HEK293T (cell line): ENCODE data around the gene EPHA2.

Experiments
- ARNT ChIP-seq: fragments of 450-650 bp; IDR thresholded peaks from 2 replicates; pipeline ENCODE4 v1.6.1; 2017; ENCODE audit warnings: mild to moderate bottlenecking
- BHLHE40 ChIP-seq: fragments of 450-650 bp; IDR thresholded peaks from 2 replicates; pipeline ENCODE4 v1.6.1; 2016; ENCODE audit warnings: mild to moderate bottlenecking, moderate library complexity, borderline replicate concordance
- ELF4 ChIP-seq: fragments of 450-650 bp; IDR thresholded peaks from 2 replicates; pipeline ENCODE4 v1.6.1; 2017; ENCODE audit warnings: antibody characterized with exemption
- FOXA1 ChIP-seq: fragments of 450-650 bp; IDR thresholded peaks from 2 replicates; pipeline ENCODE4 v1.6.1; 2016; ENCODE audit warnings: mild to moderate bottlenecking
- FOXK2 ChIP-seq: fragments of 450-650 bp; IDR thresholded peaks from 2 replicates; pipeline ENCODE4 v1.6.1; 2016; ENCODE audit warnings: mild to moderate bottlenecking
- FOXM1 ChIP-seq: fragments of 450-650 bp; IDR thresholded peaks from 2 replicates; pipeline ENCODE4 v1.6.1; 2017; ENCODE audit warnings: mild to moderate bottlenecking, borderline replicate concordance
- HDGF ChIP-seq: fragments of 450-650 bp; IDR thresholded peaks from 2 replicates; pipeline ENCODE4 v1.6.1; 2017; ENCODE audit warnings: antibody characterized with exemption, borderline replicate concordance
- L3MBTL2 ChIP-seq: fragments of 450-650 bp; conservative IDR thresholded peaks from 2 replicates; pipeline ENCODE4 v1.6.1; 2016; ENCODE audit warnings: mild to moderate bottlenecking
- LEF1 ChIP-seq: fragments of 450-650 bp; IDR thresholded peaks from 2 replicates; pipeline ENCODE4 v1.6.1; 2017; ENCODE audit warnings: mild to moderate bottlenecking, borderline replicate concordance
- SP1 ChIP-seq: fragments of 450-650 bp; IDR thresholded peaks from 2 replicates; pipeline ENCODE4 v1.6.1; 2017
- SUZ12 ChIP-seq: fragments of 450-650 bp; IDR thresholded peaks from 2 replicates; pipeline ENCODE4 v1.6.1; 2016; ENCODE audit warnings: mild to moderate bottlenecking
- TARDBP ChIP-seq: fragments of 450-650 bp; IDR thresholded peaks from 2 replicates; pipeline ENCODE4 v1.6.1; 2016
- ZNF384 ChIP-seq: fragments of 450-650 bp; IDR thresholded peaks from 2 replicates; pipeline ENCODE4 v1.6.1; 2016
- TF ChIP-seq, protein P1 (sequence below): fragments of 450-650 bp; IDR thresholded peaks from 2 replicates; pipeline ENCODE4 v1.6.1; 2016

DNA sequence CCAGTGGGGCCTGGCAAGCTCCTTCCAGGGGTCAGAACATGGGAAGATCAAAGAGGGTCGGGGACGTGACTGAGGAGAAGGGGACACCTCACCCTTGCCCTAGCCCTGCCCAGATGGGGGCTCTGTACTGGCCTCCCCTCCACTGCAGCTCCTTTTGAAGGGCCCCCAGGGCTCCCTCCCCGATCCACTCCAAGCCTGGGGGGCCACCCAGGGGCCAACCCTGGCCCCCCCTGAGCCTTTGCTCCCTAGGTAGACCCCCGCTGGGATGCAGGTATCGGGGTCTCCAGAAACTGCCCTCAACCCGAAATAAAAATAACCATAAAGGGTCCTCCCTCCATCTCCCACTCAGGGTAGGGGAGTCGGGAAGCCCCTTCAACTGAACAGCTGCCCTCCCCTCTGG lies 45.0 kb downstream of the EPHA2 start:
- TF ChIP-seq L3MBTL2 (no peak), SUZ12 (no peak), ARNT (no peak), HDGF (no peak), ELF4 (no peak), ZNF384 (no peak), SP1 (no peak), FOXK2 (no peak), TARDBP (no peak), FOXA1 (no peak), FOXM1 (no peak), BHLHE40 (no peak), LEF1 (no peak)
- TF ChIP-seq, protein P1, sequence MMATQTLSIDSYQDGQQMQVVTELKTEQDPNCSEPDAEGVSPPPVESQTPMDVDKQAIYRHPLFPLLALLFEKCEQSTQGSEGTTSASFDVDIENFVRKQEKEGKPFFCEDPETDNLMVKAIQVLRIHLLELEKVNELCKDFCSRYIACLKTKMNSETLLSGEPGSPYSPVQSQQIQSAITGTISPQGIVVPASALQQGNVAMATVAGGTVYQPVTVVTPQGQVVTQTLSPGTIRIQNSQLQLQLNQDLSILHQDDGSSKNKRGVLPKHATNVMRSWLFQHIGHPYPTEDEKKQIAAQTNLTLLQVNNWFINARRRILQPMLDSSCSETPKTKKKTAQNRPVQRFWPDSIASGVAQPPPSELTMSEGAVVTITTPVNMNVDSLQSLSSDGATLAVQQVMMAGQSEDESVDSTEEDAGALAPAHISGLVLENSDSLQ: no peak
